CD14-positive monocyte (primary cell): ENCODE data around the gene GRXCR1. TPM values are rescaled to one million over a fixed set of nuclear protein-coding genes. Genes with fewer than 3 reads are reported as not detected.

ENCODE experiments used
- DNase-seq, 3 donors: peaks; one replicate each; pipeline ENCODE4 v3.0.0-alpha.2; 2011 to 2022
- H2AFZ ChIP-seq: 2 replicates; pipeline ENCODE4 v1.6.0; 2012; ENCODE audit warnings: mild to moderate bottlenecking, low read depth, low read length, inconsistent platforms; ENCODE audit not compliant: insufficient read depth, poor library complexity, severe bottlenecking
- H3K27ac ChIP-seq, 2 donors: 1 replicate in 1 of 2; 2 replicates in 1 of 2; pipeline ENCODE4 v1.5.1; 2012 to 2013; ENCODE audit warnings: low read length in 2 of 2, control low read depth in 1 of 2, inconsistent platforms in 1 of 2, low read depth in 1 of 2, mild to moderate bottlenecking in 1 of 2
- H3K27me3 ChIP-seq, 2 donors: one replicate each; pipeline versions ENCODE4 v1.6.0 to v1.6.1; 2011 to 2013; ENCODE audit warnings: low read length in 2 of 2; ENCODE audit not compliant: control insufficient read depth in 2 of 2, insufficient read depth in 2 of 2
- H3K36me3 ChIP-seq, 2 donors: replicated peaks in 1 of 2; 1 replicate in 1 of 2; 2 replicates in 1 of 2; pipeline versions ENCODE4 v1.5.1 to v1.6.1; 2012 to 2013; ENCODE audit warnings: low read length in 2 of 2, control low read depth in 1 of 2, inconsistent platforms in 1 of 2, mild to moderate bottlenecking in 1 of 2; ENCODE audit not compliant: insufficient read depth in 2 of 2, control insufficient read depth in 1 of 2
- H3K4me1 ChIP-seq, 2 donors: 1 replicate in 1 of 2; 2 replicates in 1 of 2; pipeline versions ENCODE4 v1.5.1 to v1.6.1; 2012 to 2013; ENCODE audit warnings: low read length in 2 of 2, control low read depth in 1 of 2, inconsistent platforms in 1 of 2, mild to moderate bottlenecking in 1 of 2, moderate library complexity in 1 of 2; ENCODE audit not compliant: insufficient read depth in 2 of 2, control insufficient read depth in 1 of 2
- H3K4me2 ChIP-seq: replicated peaks from 2 replicates; pipeline ENCODE3; 2012; ENCODE audit warnings: low read length, moderate library complexity, mild to moderate bottlenecking; ENCODE audit not compliant: poor library complexity, severe bottlenecking; ENCODE audit errors: extremely low read depth
- H3K4me3 ChIP-seq, 3 experiments: fragments of 200-600 bp in 1 of 3; sonication (generic) in 1 of 3; replicated peaks in 1 of 3; 1 replicate in 2 of 3; 2 replicates in 1 of 3; pipeline ENCODE4 v1.5.1; 2011 to 2013; ENCODE audit warnings: low read length in 3 of 3, mild to moderate bottlenecking in 3 of 3, control low read depth in 2 of 3, low read depth in 2 of 3, inconsistent platforms in 1 of 3, moderate library complexity in 1 of 3
- H3K79me2 ChIP-seq: 2 replicates; pipeline ENCODE4 v1.6.0; 2012; ENCODE audit warnings: mild to moderate bottlenecking, control low read depth, inconsistent platforms, low read length, moderate library complexity; ENCODE audit not compliant: insufficient read depth
- H3K9ac ChIP-seq: 2 replicates; pipeline ENCODE4 v1.6.0; 2017; ENCODE audit warnings: low read length, mild to moderate bottlenecking; ENCODE audit not compliant: insufficient read depth, poor library complexity, severe bottlenecking
- H3K9me3 ChIP-seq, 2 donors: replicated peaks in 1 of 2; 1 replicate in 1 of 2; 2 replicates in 1 of 2; pipeline versions ENCODE4 v1.5.1 to v1.6.1; 2012 to 2013; ENCODE audit warnings: low read length in 2 of 2, control low read depth in 1 of 2; ENCODE audit not compliant: control insufficient read depth in 1 of 2, insufficient read depth in 1 of 2
- H4K20me1 ChIP-seq: 2 replicates; pipeline ENCODE4 v1.6.0; 2012; ENCODE audit warnings: mild to moderate bottlenecking, low read length, control low read depth, moderate library complexity; ENCODE audit not compliant: insufficient read depth
- H3K27ac Mint-ChIP-seq, 7 donors: one replicate each; pipeline ENCODE4 v1.8.0; 2020; ENCODE audit warnings: mild to moderate bottlenecking in 7 of 7, mixed read lengths in 7 of 7, moderate library complexity in 6 of 7, inconsistent platforms in 2 of 7
- H3K27me3 Mint-ChIP-seq, 3 donors: one replicate each; pipeline ENCODE4 v1.8.0; 2021 to 2022; ENCODE audit warnings: low read depth in 3 of 3, mild to moderate bottlenecking in 3 of 3, mixed read lengths in 3 of 3, moderate library complexity in 3 of 3, inconsistent platforms in 1 of 3
- H3K36me3 Mint-ChIP-seq, 2 donors: one replicate each; pipeline ENCODE4 v1.8.0; 2020; ENCODE audit warnings: mixed read lengths in 2 of 2, inconsistent platforms in 1 of 2, mild to moderate bottlenecking in 1 of 2
- H3K4me1 Mint-ChIP-seq: one replicate; pipeline ENCODE4 v1.8.0; 2020; ENCODE audit warnings: mild to moderate bottlenecking, mixed read lengths
- H3K4me3 Mint-ChIP-seq, 2 donors: one replicate each; pipeline ENCODE4 v1.8.0; 2020; ENCODE audit warnings: mild to moderate bottlenecking in 2 of 2, mixed read lengths in 2 of 2, moderate library complexity in 1 of 2
- H3K9me3 Mint-ChIP-seq, 7 donors: one replicate each; pipeline ENCODE4 v1.8.0; 2020 to 2022; ENCODE audit warnings: mixed read lengths in 7 of 7, mild to moderate bottlenecking in 6 of 7, moderate library complexity in 6 of 7, inconsistent platforms in 2 of 7
- WGBS: methylation state at CpG from one replicate; pipeline ENCODE4 v1.1.5; 2013; ENCODE audit warnings: missing lambda C conversion rate; ENCODE audit not compliant: insufficient coverage; 5-methylcytosine and 5-hydroxymethylcytosine counted together
- intact Hi-C, 2 donors: fragments of 100-400 bp; cut with micrococcal nuclease; formaldehyde crosslinking; loops; one replicate each; pipeline versions ENCODE4 v1.15.0 to v1.15.1; 2023
- polyA plus RNA-seq, 3 donors: library from polyadenylated mRNA; depleted of rRNA in 1 of 3; unstranded in 2 of 3; stranded (reverse) in 1 of 3; fragments of 300-500 nt in 2 of 3; fragments of >200 nt in 1 of 3; fragmentation: Illumina TruSeq in 2 of 3; gene quantifications; 1 replicate in 2 of 3; 2 replicates in 1 of 3; pipeline ENCODE4 v1.2.3, GENCODE V29; 2012 to 2021
- TF ChIP-seq, protein P1 (sequence below): fragments of 200-600 bp; IDR thresholded peaks from one replicate; pipeline ENCODE4 v1.8.0; 2022; ENCODE audit warnings: antibody characterized with exemption, mild to moderate bottlenecking

The GRXCR1 gene
- polyA plus RNA-seq, 3 donors: not detected

DNA sequence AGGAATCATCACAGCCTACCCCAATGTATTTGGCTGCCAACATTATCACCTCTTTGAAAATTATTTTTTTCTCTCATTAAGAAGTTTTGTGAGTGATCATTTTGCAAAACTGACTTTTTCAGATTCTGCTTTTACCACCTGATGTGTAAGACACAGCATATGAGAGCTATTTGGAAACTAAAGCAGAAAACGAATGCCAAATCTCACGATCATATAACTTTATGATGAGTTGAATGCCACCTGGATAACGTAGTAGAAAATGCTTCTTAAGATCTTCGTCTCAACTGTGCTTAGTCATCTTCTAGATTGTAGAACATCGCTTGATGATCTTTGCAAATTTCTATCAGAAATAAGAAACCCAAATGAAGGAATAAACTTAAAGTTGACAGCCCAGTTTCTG, 21.3 kb upstream of the GRXCR1 start:
- TF ChIP-seq, protein P1, sequence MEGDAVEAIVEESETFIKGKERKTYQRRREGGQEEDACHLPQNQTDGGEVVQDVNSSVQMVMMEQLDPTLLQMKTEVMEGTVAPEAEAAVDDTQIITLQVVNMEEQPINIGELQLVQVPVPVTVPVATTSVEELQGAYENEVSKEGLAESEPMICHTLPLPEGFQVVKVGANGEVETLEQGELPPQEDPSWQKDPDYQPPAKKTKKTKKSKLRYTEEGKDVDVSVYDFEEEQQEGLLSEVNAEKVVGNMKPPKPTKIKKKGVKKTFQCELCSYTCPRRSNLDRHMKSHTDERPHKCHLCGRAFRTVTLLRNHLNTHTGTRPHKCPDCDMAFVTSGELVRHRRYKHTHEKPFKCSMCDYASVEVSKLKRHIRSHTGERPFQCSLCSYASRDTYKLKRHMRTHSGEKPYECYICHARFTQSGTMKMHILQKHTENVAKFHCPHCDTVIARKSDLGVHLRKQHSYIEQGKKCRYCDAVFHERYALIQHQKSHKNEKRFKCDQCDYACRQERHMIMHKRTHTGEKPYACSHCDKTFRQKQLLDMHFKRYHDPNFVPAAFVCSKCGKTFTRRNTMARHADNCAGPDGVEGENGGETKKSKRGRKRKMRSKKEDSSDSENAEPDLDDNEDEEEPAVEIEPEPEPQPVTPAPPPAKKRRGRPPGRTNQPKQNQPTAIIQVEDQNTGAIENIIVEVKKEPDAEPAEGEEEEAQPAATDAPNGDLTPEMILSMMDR: no peak
- H3K27ac ChIP-seq: no peak overlapping the region
- no peak overlapping the region for H3K4me3 Mint-ChIP-seq
- no peaks in the 10 kb centered on the region for H3K36me3 ChIP-seq
- no peak overlapping the region for H3K4me2 ChIP-seq
- H3K27me3 ChIP-seq: no peaks in the 10 kb centered on the region
- no peaks in the 10 kb centered on the region for H3K36me3 Mint-ChIP-seq
- H4K20me1 ChIP-seq: no peaks in the 10 kb centered on the region
- H3K4me1 Mint-ChIP-seq: no peaks in the 10 kb centered on the region
- no peaks in the 10 kb centered on the region for H3K9me3 ChIP-seq
- no peak overlapping the region for H2AFZ ChIP-seq
- no peaks in the 10 kb centered on the region for H3K79me2 ChIP-seq
- no peak overlapping the region for H3K4me3 ChIP-seq
- H3K27ac Mint-ChIP-seq: no peak overlapping the region
- intact Hi-C loops: no loop called here
- DNase-seq: no peak
- H3K27me3 Mint-ChIP-seq: peaks cover 0 to 16% (median 4%) of the 10 kb centered on the region in 3 donors
- H3K9ac ChIP-seq: no peak overlapping the region
- no peaks in the 10 kb centered on the region for H3K4me1 ChIP-seq
- WGBS: no CpG with 5 or more reads among the region's 5 CpGs
- H3K9me3 Mint-ChIP-seq: no peaks in the 10 kb centered on the region

DNA sequence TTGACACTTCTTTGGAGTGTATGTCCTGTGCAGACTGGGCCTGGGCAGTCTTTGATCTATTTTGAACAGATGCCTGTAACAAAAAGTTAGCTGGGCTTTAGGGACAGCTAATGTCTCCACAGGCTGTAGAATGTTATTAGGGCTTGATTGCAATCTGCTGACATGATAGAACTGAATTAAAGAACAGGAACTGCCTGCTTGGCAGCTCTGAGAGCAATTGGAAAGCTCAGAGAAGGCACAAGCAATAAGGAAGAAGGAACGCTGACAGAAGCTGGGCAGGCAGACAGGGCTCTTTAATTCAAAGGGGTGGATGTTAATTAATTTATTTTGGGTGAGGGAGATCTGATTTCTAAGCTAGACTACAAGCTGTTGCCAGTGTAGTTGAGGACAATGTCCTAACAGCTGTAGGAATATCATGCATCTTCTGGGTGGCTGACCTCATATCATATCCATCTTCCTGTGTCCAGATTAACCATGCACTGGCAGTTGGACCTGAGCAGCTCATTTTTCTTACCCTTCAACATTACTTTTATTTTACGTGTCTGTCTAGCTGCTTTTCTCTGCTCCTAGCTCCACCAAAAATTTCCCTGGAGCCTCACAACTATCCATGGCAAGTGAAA, 20.7 kb upstream of the GRXCR1 start:
- H3K36me3 Mint-ChIP-seq: no peaks in the 10 kb centered on the region
- H3K9ac ChIP-seq: no peak overlapping the region
- H3K36me3 ChIP-seq: no peaks in the 10 kb centered on the region
- no peaks in the 10 kb centered on the region for H4K20me1 ChIP-seq
- no peaks in the 10 kb centered on the region for H3K9me3 ChIP-seq
- no peak for DNase-seq
- 44% methylated on average over 1 of the region's 2 CpGs for WGBS
- peaks cover 0 to 16% (median 4%) of the 10 kb centered on the region in 3 donors for H3K27me3 Mint-ChIP-seq
- intact Hi-C loops: no loop called here
- no peak overlapping the region for H3K4me3 ChIP-seq
- no peaks in the 10 kb centered on the region for H3K4me1 ChIP-seq
- H3K27me3 ChIP-seq: no peaks in the 10 kb centered on the region
- H3K79me2 ChIP-seq: no peaks in the 10 kb centered on the region
- H2AFZ ChIP-seq: no peak overlapping the region
- no peak overlapping the region for H3K27ac ChIP-seq
- no peak overlapping the region for H3K4me2 ChIP-seq
- H3K4me1 Mint-ChIP-seq: no peaks in the 10 kb centered on the region
- H3K4me3 Mint-ChIP-seq: no peak overlapping the region
- no peaks in the 10 kb centered on the region for H3K9me3 Mint-ChIP-seq
- TF ChIP-seq, protein P1: no peak
- H3K27ac Mint-ChIP-seq: no peak overlapping the region
